Hepatocyte (in vitro differentiated cells): Measurements from ENCODE around the gene ZNF804B.

Experiments used
- CTCF ChIP-seq: fragments of 200-600 bp; sonication (generic); IDR thresholded peaks from 2 replicates; pipeline ENCODE4 v1.5.1; 2016; ENCODE audit warnings: antibody characterized with exemption, mild to moderate bottlenecking; ENCODE audit not compliant: poor library complexity
- EZH2 ChIP-seq: fragments of 200-600 bp; sonication (generic); IDR thresholded peaks from 2 replicates; pipeline ENCODE4 v1.6.1; 2016; ENCODE audit warnings: antibody characterized with exemption, mild to moderate bottlenecking, borderline replicate concordance
- EZH2phosphoT487 ChIP-seq: fragments of 200-600 bp; sonication (generic); IDR thresholded peaks from one replicate; pipeline ENCODE4 v1.6.1; 2018; ENCODE audit warnings: antibody characterized with exemption, mild to moderate bottlenecking, low read depth, moderate library complexity; ENCODE audit not compliant: unreplicated experiment, severe bottlenecking

- TF ChIP-seq CTCF (no peak), EZH2 (no peak), EZH2phosphoT487 (no peak)
Measured at GRCh38 chr7:89054361-89054760, 294.9 kb downstream of the ZNF804B start.
